ENCODE measurements around the gene STARD8.

STARD8 gene

DNA sequence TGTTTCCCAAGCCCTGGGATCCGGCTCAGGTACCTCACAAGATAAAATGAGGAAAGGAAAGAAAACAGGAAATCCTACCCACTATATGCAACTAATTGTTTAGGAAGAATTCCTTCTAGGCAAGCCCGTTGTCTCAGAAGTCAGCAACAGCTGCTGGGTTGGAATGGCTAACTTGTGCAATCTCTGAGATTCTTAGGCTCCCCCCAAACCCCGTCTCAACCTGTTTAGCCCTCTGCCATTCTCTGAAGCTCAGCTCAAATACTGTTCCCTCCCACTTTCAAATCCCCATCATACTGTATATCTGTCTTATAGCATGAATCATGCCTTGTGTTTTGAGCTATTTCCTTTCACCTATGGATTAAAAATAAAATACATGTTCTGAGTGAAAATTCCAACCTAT lies 28.9 kb downstream of the STARD8 start:
- H3K4me1 ChIP-seq = no peaks in the 10 kb centered on the region
- no peaks in the 10 kb centered on the region for H3K36me3 ChIP-seq
- no peak for DNase-seq
- TF ChIP-seq, protein P1, sequence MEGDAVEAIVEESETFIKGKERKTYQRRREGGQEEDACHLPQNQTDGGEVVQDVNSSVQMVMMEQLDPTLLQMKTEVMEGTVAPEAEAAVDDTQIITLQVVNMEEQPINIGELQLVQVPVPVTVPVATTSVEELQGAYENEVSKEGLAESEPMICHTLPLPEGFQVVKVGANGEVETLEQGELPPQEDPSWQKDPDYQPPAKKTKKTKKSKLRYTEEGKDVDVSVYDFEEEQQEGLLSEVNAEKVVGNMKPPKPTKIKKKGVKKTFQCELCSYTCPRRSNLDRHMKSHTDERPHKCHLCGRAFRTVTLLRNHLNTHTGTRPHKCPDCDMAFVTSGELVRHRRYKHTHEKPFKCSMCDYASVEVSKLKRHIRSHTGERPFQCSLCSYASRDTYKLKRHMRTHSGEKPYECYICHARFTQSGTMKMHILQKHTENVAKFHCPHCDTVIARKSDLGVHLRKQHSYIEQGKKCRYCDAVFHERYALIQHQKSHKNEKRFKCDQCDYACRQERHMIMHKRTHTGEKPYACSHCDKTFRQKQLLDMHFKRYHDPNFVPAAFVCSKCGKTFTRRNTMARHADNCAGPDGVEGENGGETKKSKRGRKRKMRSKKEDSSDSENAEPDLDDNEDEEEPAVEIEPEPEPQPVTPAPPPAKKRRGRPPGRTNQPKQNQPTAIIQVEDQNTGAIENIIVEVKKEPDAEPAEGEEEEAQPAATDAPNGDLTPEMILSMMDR (IDR thresholded peaks at IDR 0.05; ENCODE audit: low read depth, low read length) = no peak
- H3K27me3 ChIP-seq = no peaks in the 10 kb centered on the region
- H3K4me3 ChIP-seq (ENCODE audit: low read depth, low read length) = no peak overlapping the region
- no peaks in the 10 kb centered on the region for H3K9me3 ChIP-seq

DNA sequence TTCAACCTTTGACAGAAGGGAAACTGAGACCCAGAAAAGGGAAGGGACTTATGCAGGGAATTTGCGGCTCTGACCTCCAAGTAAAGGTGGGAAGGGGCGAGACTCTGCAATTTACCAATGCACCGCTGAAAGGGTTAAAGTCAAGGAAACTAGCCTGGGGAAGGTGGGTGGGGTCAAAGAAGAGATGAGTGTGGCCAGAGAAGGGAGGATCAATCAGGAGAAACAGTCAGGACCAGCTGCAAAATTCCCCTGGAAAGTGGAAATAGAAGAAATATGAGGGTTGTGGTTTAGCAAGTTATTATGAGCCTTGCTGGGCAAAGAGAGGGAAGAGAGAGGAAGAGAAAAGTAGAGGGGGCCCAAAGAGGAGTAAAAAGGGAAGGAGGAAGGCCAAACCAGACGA lies 30.5 kb downstream of the STARD8 start:
- DNase-seq = no peak
- TF ChIP-seq, protein P1 (IDR thresholded peaks at IDR 0.05; ENCODE audit: low read depth, low read length) = no peak
- no peak overlapping the region for H3K4me3 ChIP-seq (ENCODE audit: low read depth, low read length)
- no peaks in the 10 kb centered on the region for H3K36me3 ChIP-seq
- no peaks in the 10 kb centered on the region for H3K9me3 ChIP-seq
- H3K27me3 ChIP-seq = no peaks in the 10 kb centered on the region
- no peaks in the 10 kb centered on the region for H3K4me1 ChIP-seq

DNA sequence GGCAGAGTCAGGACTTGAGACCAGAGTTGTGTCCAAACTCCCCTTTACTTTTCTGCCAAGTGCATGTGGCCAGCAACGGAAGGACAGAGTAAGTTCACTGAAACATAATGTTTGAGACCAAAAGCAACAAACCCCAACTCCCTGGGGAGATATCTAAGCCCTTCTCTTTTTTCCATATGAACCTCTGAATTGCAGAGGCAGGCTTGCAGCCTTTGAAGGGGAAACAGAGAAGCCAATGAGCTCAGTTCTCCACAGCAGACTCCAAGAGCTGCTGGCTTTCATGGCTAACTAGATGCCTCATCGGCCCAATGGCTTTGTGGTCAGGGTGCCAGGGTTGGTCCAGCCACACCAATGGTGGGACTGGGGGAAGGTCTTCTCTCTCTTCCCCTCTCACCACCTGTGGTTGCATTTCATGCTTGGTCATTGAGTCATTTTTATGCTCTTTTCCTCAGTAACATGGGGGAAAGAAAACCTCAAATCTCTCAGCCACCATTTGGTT lies 34.0 kb downstream of the STARD8 start:
- H3K36me3 ChIP-seq = no peaks in the 10 kb centered on the region
- TF ChIP-seq, protein P1 (IDR thresholded peaks at IDR 0.05; ENCODE audit: low read depth, low read length) = no peak
- no peaks in the 10 kb centered on the region for H3K9me3 ChIP-seq
- H3K4me3 ChIP-seq (ENCODE audit: low read depth, low read length) = no peak overlapping the region
- H3K4me1 ChIP-seq = no peaks in the 10 kb centered on the region
- no peaks in the 10 kb centered on the region for H3K27me3 ChIP-seq
- no peak for DNase-seq

DNA sequence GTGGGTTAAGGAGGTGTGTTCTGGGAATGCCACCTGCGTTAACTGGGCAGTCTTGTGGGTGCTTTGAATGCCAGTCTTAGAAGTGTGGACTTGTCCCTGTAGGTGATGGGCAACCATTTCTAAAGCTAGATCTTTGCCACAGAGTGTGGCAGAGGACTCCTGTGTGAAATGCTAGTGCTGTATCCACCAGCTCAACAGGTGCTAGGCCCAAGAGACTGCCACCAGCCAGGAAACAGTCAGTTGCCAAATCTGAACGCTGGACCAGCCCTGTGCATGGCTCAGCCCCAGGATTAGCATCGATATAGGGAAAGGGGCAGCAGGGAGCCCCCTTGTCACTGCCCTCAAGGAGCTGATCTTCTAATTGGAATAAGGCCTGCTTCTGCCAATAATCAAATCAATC lies 35.3 kb downstream of the STARD8 start:
- Histone ChIP-seq H3K36me3 (no peaks in the 10 kb centered on the region), H3K4me1 (no peaks in the 10 kb centered on the region), H3K9me3 (no peaks in the 10 kb centered on the region)

DNA sequence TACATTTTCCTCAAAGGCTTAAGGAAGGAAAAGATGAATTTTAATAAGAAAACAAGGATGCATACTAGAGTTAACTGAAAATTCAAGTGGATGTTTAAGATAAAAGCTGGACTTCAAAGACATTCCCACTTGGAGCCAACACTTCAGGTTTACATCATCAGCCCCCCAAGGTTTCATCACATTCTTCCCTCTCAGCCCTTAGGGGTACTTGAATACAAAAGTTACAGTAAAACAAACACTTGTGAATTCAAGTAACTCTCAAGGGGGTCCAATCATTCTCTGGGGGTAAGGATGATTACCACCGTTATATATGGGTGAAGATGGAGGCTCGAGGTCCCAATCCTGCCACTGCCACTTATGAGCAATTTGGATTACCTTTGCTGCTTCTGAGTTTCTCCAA lies 36.1 kb downstream of the STARD8 start:
- Histone ChIP-seq H3K4me3 (ENCODE audit: low read depth, low read length) (no peak overlapping the region), H3K27me3 (no peaks in the 10 kb centered on the region), H3K9me3 (no peaks in the 10 kb centered on the region), H3K36me3 (no peaks in the 10 kb centered on the region), H3K4me1 (no peaks in the 10 kb centered on the region)
- no peak for DNase-seq
- TF ChIP-seq, protein P1 (IDR thresholded peaks at IDR 0.05; ENCODE audit: low read depth, low read length) = no peak

More for the DNA sequence above, 35.3 kb downstream of the STARD8 start:
- no peak for DNase-seq
- H3K4me3 ChIP-seq (ENCODE audit: low read depth, low read length) = no peak overlapping the region
- H3K27me3 ChIP-seq = no peaks in the 10 kb centered on the region
- TF ChIP-seq, protein P1 (IDR thresholded peaks at IDR 0.05; ENCODE audit: low read depth, low read length) = no peak

DNA sequence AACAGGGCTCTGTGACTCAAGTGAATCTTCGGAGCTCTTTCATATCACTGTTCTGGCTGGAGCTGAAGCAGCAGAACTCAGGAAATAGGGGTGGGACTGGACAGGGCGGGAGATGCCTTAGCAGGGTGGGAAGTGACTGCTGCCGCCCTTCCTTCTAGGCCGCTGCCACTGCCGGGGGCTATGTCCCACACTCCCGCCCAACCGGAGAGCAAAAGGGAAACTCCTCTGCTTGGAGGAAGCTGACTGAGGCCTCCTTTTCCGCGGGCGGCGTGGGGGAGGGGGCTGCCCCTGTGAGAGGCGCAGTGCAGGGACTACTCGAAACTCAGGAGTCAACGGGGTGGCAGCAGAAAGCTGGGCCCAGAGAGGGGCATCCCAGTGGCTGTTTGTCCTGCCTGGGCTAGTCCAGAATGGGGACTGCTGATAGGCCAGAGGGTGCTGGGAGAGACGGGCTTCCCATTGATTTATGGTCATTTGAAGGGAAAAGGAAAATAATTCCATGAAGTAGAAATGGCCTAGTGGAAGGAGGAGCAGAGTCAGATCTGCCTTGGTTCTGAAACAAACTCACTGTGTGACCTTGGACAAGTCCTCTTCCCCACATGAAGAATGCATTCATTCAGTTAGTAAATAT lies 36.9 kb downstream of the STARD8 start:
- no peak overlapping the region for H3K4me3 ChIP-seq (ENCODE audit: low read depth, low read length)
- no peaks in the 10 kb centered on the region for H3K36me3 ChIP-seq
- no peaks in the 10 kb centered on the region for H3K27me3 ChIP-seq
- H3K4me1 ChIP-seq = no peaks in the 10 kb centered on the region
- no peak for DNase-seq
- TF ChIP-seq, protein P1 (IDR thresholded peaks at IDR 0.05; ENCODE audit: low read depth, low read length) = no peak
- no peaks in the 10 kb centered on the region for H3K9me3 ChIP-seq
